HG03159 (cell line): Measurements from ENCODE around the gene PLXND1.

ENCODE experiments used
- ATAC-seq: cut with Tn5 transposase; IDR thresholded peaks from one replicate; pipeline ENCODE4 v1.9.1; 2021; ENCODE audit warnings: mild to moderate bottlenecking, moderate library complexity; ENCODE audit not compliant: unreplicated experiment

PLXND1 gene

GRCh38 chr3:129567176-129567705 lies 39.2 kb downstream of the PLXND1 start:
- no peak for ATAC-seq

GRCh38 chr3:129565902-129566301 lies 40.6 kb downstream of the PLXND1 start:
- ATAC-seq = no peak

- ATAC-seq = no peak
Observed at GRCh38 chr3:129564981-129565644, 41.4 kb downstream of the PLXND1 start.

- no peak for ATAC-seq
Observed at GRCh38 chr3:129563850-129564535, 42.5 kb downstream of the PLXND1 start.

GRCh38 chr3:129563332-129563731 lies 43.1 kb downstream of the PLXND1 start:
- ATAC-seq = no peak

GRCh38 chr3:129562803-129563202 lies 43.7 kb downstream of the PLXND1 start:
- no peak for ATAC-seq

GRCh38 chr3:129561619-129562248 lies 44.7 kb downstream of the PLXND1 start:
- no peak for ATAC-seq

GRCh38 chr3:129560911-129561594 lies 45.4 kb downstream of the PLXND1 start:
- ATAC-seq = no peak

GRCh38 chr3:129560269-129560787 lies 46.1 kb downstream of the PLXND1 start:
- ATAC-seq = no peak

- ATAC-seq = no peak
Observed at GRCh38 chr3:129559565-129560079, 46.9 kb downstream of the PLXND1 start.

GRCh38 chr3:129558772-129559564 lies 47.5 kb downstream of the PLXND1 start:
- no peak for ATAC-seq

- no peak for ATAC-seq
Observed at GRCh38 chr3:129558081-129558771, 48.2 kb downstream of the PLXND1 start.

- ATAC-seq = no peak
Observed at GRCh38 chr3:129557548-129557894, 49.0 kb downstream of the PLXND1 start.

- ATAC-seq = no peak
Observed at GRCh38 chr3:129556890-129557547, 49.5 kb downstream of the PLXND1 start.

- ATAC-seq = no peak
Observed at GRCh38 chr3:129556358-129556695, 50.1 kb downstream of the PLXND1 start.

GRCh38 chr3:129555616-129556357 lies 50.7 kb downstream of the PLXND1 start:
- no peak for ATAC-seq

GRCh38 chr3:129555153-129555550 lies 51.3 kb downstream of the PLXND1 start:
- ATAC-seq = no peak

GRCh38 chr3:129554356-129555152 lies 51.9 kb downstream of the PLXND1 start:
- ATAC-seq = no peak
